Activated T-helper 9 cell treated with anti-CD3 and anti-CD28 coated beads, Interleukin-2, amount 50 U/mL, for 16 hours (primary cell): Measurements from ENCODE around the gene MTPN.

ENCODE experiments used
- DNase-seq: peaks from one replicate; pipeline ENCODE4 v3.0.0-alpha.2; 2020; ENCODE audit warnings: low read depth

Gene MTPN

DNA sequence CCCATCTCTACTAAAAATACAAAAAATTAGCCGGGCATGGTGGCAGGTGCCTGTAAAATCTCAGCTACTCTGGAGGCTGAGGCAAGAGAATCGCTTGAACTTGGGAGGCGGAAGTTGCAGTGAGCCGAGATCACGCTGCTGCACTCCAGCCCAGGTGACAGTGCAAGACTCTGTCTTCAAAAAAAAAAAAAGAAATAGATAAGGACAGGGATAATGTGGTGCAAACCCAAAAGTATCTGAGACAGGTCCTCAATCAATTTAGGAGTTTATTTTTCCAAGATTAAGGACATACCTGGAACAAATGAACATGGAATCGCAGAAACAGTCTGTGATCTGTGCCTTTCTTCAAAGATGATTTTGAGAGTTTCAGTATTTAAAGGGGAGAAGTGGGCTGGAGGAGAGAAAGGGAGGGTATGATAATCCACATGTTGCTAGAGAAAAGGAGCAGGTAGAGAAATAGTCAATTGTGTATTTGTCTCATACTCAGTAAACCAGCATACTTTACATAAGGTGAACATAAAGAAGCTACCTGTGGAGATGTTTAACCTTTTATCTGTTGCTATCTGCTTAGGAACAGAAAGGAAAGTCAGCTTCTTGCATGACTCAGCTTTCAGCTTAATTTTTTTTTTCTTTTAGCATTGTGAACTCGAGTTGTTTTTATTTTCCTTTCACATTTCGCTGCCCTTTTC lies 4.9 kb upstream of the MTPN start:
- DNase-seq: no peak

- peak; percentile 39 for DNase-seq
Measured at GRCh38 chr7:135980665-135981180, 3.6 kb upstream of the MTPN start.

GRCh38 chr7:135980012-135980551 lies 2.9 kb upstream of the MTPN start:
- DNase-seq: no peak

DNA sequence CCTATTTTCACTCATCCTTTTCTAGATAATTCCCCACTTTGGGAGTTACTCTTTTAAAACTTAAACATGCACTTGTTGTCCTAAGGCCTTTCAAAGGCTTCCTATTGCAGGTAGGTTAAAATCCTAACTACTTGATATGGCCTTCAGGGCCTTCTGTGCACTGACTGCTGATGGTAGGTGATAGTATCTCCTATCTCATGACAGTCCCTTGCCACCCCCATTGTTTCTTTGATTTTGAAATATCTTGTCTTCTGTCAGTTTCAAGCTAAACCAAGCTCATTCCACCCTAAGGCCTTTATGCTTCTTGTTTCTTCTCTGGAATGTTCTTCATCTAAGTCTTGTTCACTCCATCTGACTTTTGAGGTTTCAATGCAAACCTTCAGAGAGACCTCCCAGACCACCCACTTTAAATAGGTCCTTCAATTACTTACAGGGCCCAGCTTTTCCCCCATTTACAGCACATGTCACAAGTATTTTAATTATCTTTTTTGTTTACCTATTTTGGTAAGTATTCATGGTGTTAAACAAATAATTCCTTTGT lies 2.4 kb upstream of the MTPN start:
- DNase-seq: no peak

- DNase-seq: no peak
Measured at GRCh38 chr7:135978624-135979023, 1.5 kb upstream of the MTPN start.

- DNase-seq: no peak
Measured at GRCh38 chr7:135977742-135978066, 545 bp upstream of the MTPN start.

DNA sequence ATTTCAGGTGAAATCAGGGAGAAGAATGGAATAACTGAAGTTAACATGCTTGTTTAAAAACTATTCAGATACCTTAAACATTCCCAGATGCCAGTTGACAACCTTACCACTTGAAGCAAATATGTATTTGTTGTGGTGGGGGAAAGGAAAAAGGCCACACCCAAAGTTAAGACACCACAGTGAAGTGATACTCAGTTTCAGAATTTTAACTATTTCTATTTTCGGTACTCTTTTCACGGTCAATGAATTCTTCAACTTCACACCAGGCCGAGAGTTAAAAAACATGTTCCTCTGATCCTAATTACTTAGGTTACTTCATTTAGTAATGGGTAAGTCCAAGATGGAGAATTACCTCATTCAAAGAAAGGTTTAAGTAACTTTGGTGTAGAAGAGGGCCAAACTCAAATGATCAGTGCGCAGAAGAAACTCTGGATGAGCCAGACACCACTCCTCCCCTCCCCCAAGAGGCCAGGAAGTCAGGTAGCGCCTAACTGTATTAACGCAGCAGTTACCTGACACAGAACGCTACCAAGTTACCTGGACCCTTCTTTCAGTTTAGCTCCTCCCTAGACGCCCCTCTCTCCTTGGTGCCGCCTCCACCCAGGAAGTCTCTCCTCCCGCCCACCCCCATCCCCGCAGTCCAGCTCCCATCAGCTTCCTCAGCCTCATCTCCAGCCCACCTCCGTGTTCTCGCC lies 700 bp downstream of the MTPN start:
- DNase-seq: no peak

DNA sequence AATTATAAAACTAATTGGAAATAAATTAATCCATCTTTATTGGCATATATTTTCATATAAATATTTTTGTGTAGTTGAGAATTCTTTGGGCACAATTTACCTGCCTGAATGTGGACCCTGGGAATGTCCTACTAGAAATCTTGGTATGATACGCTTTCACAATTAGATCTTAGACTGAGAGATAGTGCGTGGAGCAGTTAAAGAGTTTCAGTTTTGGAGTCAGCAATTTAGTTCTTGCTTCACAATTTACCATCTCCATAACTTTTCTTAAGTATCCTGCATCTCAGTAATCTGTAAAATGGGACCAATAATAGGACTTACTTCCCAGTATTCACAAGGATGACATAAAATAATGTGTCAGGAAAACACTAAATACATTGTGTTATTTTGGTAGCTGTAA lies 2.0 kb downstream of the MTPN start:
- no peak for DNase-seq

GRCh38 chr7:135974667-135975066 lies 2.5 kb downstream of the MTPN start:
- DNase-seq: no peak

DNA sequence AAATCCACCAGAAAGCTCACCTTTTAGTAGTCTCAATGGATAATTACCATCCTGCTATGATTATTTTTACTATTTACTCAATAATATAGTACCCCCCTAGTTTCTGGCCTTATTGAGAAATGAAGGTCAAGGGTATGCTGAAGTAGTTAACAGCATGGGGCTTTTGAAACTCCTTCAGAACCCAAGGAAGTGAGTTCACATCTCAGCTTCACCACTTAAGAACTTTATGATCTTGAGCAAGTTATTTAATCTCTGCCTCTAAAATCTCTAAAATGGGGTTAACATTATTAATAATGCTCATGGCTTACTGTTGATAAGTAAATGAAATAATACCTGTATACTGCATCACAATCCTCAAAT lies 5.8 kb downstream of the MTPN start:
- DNase-seq: no peak

DNA sequence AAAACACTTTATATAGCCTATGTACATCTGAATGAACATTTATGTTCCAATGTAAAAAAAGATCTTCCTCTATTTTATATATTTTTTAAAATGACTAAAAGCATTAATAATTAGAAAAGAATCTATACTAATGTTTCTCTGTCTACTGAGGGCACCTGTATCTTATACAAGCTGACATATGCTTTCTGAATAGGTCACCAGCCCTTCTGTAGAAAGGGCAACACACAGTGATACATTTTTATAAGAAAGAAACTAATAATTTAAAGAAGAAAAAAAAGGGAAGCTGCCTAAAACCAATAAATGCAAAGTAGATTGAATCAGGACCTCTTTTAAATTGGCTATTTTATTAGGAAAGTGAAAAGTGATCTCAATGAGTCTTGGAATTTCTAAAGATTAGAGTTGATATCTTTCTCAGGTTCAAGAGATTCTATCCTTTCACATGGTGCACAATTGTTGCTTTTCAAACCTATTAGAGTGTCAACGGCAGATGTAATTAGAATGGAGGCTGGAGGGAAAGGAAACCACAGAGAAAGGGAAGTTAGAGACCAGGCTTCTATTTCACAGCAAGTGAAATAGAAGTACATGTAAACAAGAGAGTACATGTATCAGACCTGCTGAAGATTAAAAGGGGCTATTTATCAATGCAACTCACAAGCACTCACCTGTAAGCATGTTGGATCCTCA lies 6.3 kb downstream of the MTPN start:
- DNase-seq: no peak

DNA sequence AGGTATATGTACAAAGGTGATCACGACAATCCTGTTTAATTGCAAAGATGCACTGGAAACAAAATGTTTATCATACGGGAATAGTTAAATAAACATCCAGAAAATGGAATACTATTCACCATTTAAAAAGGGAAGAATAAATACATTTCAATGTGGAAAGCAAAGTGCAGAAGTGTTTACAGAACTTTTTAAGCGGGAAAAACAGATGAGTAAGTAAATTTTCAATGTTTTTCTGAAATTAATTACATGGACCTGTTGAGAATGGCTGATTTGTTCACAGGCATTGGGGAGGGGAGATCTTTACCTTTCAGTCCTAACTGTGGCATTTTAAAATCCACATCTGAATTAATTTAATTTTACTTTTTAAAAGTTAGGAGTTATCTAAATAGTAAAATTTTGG lies 7.1 kb downstream of the MTPN start:
- no peak for DNase-seq

- DNase-seq: no peak
Measured at GRCh38 chr7:135966341-135967043, 10.7 kb downstream of the MTPN start.

DNA sequence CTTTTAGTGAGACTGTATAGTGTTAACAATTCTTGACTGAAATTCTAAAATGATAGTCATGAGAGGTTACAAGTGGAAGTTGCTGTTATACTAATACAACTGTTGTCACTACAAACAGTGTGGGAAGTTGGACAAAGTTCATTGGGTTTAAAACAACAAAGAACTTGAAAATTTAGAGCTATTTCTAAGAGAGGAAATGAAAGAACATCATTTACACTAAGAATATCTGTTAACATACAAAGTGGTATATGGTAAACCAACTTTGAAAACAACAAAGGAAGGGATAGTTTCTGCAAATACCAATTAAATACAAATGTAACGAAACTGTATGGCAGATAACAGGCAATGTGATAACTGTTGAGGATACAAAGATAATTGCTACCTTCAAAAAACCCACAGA lies 11.6 kb downstream of the MTPN start:
- no peak for DNase-seq

DNA sequence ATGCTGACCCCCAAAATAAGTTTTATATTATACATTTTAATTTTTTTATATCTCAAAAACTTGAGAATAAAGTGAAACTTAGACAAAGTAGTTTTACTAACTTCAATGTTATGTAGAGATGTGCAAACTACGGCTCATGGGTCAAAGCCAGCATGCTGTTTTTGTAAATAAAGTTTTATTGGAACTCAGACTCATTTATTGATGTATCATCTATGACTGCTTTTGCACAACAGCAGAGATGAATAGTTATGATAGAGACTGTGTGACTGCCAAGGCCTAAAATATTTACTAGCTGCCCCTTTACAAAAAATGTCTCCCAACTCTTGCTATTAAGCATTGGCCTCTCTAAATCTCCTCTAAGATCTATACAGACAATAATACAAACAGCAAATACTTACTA lies 12.4 kb downstream of the MTPN start:
- no peak for DNase-seq

- no peak for DNase-seq
Measured at GRCh38 chr7:135964274-135964673, 12.9 kb downstream of the MTPN start.

DNA sequence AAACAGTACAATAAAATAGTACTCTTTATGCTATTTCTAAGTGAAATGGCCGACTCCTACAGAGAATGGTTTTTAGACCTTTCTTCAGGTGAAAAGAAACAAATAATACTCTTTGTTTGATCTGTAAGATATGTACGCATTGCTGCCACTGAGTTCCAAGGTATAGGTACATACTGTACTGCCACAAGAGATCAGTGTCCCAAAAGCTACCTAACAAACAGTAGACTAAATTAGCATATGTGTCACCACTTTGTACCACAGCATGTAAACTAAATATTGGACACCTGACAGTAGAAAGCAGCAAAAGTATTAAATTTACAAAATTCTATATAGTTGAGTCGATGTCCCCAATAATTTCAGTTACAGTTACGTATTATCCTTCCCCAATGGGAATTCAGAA lies 14.4 kb downstream of the MTPN start:
- DNase-seq: no peak

- DNase-seq: no peak
Measured at GRCh38 chr7:135960709-135961451, 16.3 kb downstream of the MTPN start.

DNA sequence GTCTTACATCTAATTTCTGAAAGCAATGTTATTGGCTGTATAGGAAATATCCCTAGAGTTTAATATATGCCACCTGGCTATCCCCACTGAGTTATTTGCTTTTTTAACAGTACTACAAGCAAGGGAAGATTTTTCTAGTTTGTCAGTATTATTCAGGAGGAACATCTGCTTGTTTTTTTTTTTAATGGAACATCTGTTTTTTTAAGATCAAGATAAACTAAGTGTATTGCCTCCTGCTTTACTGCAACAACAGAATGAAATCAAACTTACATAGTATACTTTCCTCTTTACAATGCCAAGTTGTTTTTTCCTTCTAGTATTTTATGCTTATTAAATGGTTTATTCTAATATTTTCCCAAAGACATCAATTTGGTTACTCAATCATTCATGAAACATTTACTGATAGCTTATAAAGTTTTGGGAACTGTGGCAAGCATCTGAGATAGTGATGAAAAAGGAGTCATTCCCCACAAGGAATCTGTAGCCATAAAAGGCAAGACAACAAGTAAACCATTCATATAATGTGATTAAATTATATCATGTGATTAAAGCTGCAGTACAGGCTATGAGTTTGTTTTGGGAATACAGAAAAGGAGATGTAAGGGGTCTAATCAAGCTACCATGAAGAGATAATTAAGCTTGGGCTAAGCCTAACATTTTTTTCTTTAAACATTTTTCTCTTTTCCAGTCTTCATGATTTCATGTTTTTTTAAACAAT lies 17.4 kb downstream of the MTPN start:
- DNase-seq: no peak

DNA sequence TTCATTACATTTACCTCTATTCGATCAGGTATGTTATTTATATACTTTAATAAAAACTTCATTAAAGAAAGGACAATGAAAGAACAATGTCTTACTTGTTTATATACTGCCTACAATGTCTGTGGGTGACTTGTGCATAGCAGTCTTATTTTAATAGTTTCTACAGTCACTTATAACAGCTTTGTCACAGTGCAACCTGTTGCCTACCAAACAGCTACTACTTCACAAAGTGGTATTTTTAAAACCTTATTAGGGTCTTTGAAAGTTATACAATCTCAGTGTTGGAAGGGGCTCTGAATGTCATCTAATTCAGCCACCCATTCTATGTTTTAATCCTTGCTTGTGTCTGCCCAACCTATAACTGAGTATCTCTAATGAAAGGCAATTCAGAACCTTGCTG lies 19.0 kb downstream of the MTPN start:
- no peak for DNase-seq

GRCh38 chr7:135957627-135958026 lies 19.5 kb downstream of the MTPN start:
- DNase-seq: no peak
